Neutrophil (primary cell): ENCODE data around the gene SEMA3B.
"Not testable (repeated sequence)": the region's sequence is repeated elsewhere in the genome, so short reads cannot be mapped to it uniquely, and the experiment has no call there.

ENCODE experiments used
- H3K27ac ChIP-seq: fragments of 200-600 bp; sonication (generic); 2 replicates; pipeline ENCODE4 v1.5.1; 2016; ENCODE audit warnings: mild to moderate bottlenecking, moderate library complexity
- H3K27me3 ChIP-seq: fragments of 200-600 bp; sonication (generic); 2 replicates; pipeline ENCODE4 v1.6.0; 2016; ENCODE audit warnings: mild to moderate bottlenecking
- H3K36me3 ChIP-seq: fragments of 200-600 bp; sonication (generic); 2 replicates; pipeline ENCODE4 v1.5.1; 2017
- H3K4me1 ChIP-seq, 2 experiments: fragments of 200-600 bp in 1 of 2; sonication (generic) in 1 of 2; 1 replicate in 1 of 2; 2 replicates in 1 of 2; pipeline versions ENCODE4 v1.5.1 to v1.6.1; 2013 to 2016; ENCODE audit warnings: low read depth in 1 of 2, low read length in 1 of 2, mild to moderate bottlenecking in 1 of 2, moderate library complexity in 1 of 2; ENCODE audit not compliant: control insufficient read depth in 1 of 2, insufficient read depth in 1 of 2
- H3K4me3 ChIP-seq, 2 experiments: fragments of 200-600 bp in 1 of 2; sonication (generic) in 1 of 2; 1 replicate in 1 of 2; 2 replicates in 1 of 2; pipeline ENCODE4 v1.5.1; 2013 to 2016; ENCODE audit warnings: low read depth in 1 of 2, low read length in 1 of 2, mild to moderate bottlenecking in 1 of 2, moderate library complexity in 1 of 2
- H3K9me3 ChIP-seq: fragments of 200-600 bp; sonication (generic); 2 replicates; pipeline ENCODE4 v1.5.1; 2016
- TF ChIP-seq, protein P1 (sequence below): fragments of 200-600 bp; sonication (generic); IDR thresholded peaks from 2 replicates; pipeline ENCODE4 v1.5.1; 2016; ENCODE audit warnings: antibody characterized with exemption

SEMA3B gene

DNA sequence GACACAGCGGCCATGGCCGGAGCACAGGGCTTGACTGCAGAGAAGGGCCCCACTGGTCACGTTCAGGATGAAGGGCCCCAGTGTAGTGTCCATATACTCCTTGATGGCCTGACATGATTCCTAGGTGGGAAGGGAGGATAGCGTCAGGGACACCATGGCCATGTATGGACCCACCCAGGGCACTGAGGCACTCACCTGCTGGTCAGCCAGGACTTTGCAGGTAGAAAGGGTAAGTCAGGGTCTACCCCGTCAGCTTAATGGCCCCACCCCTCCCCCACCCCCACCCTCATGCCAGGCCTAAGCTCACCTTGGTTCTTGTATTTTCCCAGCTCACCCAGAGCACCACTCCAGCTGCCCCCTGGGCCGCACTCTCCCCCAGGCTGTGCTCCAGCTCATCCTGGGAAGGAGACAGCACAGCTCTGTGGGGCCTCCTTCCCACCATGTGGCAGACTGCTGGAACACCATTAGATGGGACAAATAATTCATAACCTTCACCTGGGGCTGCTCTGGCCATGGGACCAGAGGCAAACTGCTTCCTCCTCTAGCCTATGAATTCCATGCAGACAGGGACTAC, 31.8 kb downstream of the SEMA3B start:
- peak overlapping the region; percentile 72 to 80 for H3K4me3 ChIP-seq
- H3K9me3 ChIP-seq = no peaks in the 10 kb centered on the region
- peak overlapping the region; percentile 97 for H3K27ac ChIP-seq
- no peaks in the 10 kb centered on the region for H3K27me3 ChIP-seq
- TF ChIP-seq, protein P1, sequence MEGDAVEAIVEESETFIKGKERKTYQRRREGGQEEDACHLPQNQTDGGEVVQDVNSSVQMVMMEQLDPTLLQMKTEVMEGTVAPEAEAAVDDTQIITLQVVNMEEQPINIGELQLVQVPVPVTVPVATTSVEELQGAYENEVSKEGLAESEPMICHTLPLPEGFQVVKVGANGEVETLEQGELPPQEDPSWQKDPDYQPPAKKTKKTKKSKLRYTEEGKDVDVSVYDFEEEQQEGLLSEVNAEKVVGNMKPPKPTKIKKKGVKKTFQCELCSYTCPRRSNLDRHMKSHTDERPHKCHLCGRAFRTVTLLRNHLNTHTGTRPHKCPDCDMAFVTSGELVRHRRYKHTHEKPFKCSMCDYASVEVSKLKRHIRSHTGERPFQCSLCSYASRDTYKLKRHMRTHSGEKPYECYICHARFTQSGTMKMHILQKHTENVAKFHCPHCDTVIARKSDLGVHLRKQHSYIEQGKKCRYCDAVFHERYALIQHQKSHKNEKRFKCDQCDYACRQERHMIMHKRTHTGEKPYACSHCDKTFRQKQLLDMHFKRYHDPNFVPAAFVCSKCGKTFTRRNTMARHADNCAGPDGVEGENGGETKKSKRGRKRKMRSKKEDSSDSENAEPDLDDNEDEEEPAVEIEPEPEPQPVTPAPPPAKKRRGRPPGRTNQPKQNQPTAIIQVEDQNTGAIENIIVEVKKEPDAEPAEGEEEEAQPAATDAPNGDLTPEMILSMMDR = no peak
- H3K36me3 ChIP-seq = no peaks in the 10 kb centered on the region
- peaks cover 37 to 40% of the 10 kb centered on the region in 2 experiments for H3K4me1 ChIP-seq

DNA sequence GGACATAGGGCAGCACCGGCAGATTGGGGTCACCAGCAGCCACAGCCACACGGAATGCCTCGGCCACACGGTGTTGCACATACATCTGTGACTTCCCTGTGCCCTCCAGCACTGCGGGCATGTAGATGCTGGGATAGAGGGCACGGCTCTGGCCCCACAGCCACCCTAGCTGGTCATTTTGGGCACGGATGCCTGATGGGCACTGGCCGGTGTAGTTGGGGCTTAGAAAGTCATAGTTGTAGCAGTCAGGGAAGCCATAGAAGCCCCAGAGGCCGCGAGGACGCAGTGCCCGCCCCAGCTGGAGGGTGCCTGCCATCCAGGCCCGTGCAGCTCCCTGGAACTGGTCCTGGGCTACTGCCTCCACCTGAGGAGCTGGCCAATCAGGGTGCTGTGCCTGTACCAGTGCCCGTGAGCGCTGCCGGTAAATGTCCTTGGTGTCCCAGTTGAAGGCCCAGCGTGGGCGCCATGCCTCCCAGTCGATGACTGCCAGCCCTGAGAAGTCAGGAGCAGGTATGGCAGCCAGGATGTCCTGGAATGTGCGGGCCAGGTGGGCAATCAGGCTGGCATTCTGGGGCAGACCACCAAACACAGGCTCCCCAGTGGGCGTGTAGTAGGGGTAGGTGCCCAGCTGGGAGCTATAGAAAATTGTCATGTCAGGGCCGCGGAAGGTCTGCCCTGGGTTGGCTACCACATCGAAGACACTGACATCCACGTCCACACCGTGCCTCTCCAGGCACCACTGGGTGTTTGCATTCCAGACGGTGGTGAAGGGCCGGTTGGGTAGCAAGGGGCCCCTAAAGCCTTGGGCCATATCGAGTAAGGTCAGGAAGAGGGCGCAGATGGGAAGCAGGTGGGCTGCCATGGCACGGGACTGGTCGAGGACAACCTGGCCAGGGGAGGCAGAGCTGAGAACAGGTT, 33.4 kb downstream of the SEMA3B start:
- no peaks in the 10 kb centered on the region for H3K36me3 ChIP-seq
- H3K4me1 ChIP-seq = peaks cover 34 to 37% of the 10 kb centered on the region in 2 experiments
- no peak overlapping the region for H3K27ac ChIP-seq
- H3K4me3 ChIP-seq = no peak overlapping the region
- no peaks in the 10 kb centered on the region for H3K27me3 ChIP-seq
- no peaks in the 10 kb centered on the region for H3K9me3 ChIP-seq
- TF ChIP-seq, protein P1 = no peak

DNA sequence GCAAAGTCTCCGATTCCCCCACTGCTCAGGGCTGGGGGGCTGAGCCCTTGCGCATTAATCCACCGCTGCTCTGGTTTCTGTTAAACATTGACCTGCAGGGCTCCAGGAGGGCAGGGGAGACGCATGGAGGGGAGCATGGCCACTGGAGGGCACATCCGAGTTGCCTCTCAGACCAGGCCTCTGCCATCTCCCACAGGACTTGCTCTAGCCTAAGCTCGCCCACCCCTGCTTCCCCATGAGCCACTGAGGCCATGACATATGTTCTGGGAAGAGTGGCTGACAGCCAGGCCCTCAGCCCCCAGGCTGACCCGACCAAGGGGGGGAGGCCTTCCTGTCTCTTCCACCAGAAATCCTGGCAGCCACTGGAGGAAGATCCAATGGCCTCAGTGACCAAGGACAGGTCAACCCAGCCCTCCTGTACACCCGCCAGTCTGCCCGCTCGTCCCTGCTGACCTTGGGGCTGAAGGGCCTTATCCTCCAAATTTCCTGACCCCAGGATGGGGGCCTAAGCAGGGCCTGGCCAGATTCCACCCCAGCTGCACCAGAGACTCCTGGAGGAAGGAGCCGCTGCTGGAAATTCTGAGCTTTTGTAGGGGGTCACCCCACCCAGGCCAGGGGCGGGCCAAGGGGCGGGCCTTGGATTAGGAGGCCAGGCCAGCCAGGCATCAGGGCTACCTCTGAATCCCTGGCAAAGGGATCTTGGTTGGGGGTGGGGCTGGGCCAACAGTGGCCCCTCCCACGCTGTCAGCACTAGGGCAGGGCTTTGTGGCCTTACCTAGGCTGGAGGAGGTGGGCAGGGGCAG, 34.3 kb downstream of the SEMA3B start, which contains the start of gene HYAL1:
Gene HYAL1 (minus strand): TSS at position 562 of the 803 bp plus-strand sequence. CDS start 618 bp downstream, outside the sequence.
- Histone ChIP-seq H3K9me3 (no peaks in the 10 kb centered on the region), H3K4me1 (peaks cover 26 to 28% of the 10 kb centered on the region in 2 experiments), H3K27ac (no peak within 1 kb of the TSS), H3K36me3 (no peaks in the 10 kb centered on the region), H3K4me3 (no peak within 1 kb of the TSS), H3K27me3 (no peaks in the 10 kb centered on the region)
- TF ChIP-seq, protein P1 = no peak

DNA sequence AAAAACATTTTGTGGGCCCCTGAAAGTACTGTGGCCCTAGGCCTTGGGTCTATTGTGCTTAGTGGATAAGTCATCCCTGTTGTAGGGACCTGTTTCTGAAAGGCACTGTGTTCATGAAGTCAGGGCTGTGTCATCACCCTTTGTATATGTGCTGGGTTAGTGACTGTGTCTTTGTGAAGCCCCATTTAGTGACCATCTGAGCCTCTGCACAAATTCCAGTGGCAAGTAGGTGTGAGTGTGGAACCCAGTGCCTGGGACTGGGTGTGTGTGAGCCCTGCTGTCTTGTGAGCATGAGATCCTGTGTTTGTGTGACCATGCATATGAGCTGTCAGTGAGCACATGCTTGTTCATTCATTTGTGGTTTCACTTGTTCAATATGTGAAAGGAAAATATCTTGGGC, 35.7 kb downstream of the SEMA3B start:
- Histone ChIP-seq H3K27me3 (no peaks in the 10 kb centered on the region), H3K36me3 (no peaks in the 10 kb centered on the region), H3K27ac (peak overlapping the region; percentile 13), H3K9me3 (no peaks in the 10 kb centered on the region), H3K4me1 (peaks cover 16 to 17% of the 10 kb centered on the region in 2 experiments), H3K4me3 (no peak overlapping the region)
- TF ChIP-seq, protein P1 = no peak

DNA sequence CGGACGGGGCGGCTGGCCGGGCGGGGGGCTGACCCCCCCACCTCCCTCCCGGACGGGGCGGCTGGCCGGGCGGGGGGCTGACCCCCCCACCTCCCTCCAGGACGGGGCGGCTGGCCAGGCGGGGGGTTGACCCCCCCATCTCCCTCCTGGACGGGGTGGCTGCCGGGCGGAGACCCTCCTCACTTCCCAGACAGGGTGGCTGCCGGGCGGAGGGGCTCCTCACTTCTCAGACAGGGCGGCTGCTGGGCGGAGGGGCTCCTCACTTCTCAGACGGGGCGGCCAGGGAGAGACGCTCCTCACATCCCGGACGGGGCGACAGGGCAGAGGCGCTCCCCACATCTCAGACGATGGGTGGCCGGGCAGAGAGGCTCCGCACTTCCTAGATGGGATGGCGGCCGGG, 43.1 kb downstream of the SEMA3B start:
- H3K27me3 ChIP-seq, H3K4me3 ChIP-seq, H3K9me3 ChIP-seq, H3K4me1 ChIP-seq, H3K27ac ChIP-seq, H3K36me3 ChIP-seq: not testable (repeated sequence)
